ENCODE measurements around the gene LGALS13.

The LGALS13 gene, protein sequence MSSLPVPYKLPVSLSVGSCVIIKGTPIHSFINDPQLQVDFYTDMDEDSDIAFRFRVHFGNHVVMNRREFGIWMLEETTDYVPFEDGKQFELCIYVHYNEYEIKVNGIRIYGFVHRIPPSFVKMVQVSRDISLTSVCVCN

GRCh38 chr19:39602224-39602623 is at the start of gene LGALS13:
Gene LGALS13 (plus strand): TSS chr19:39602524. CDS start chr19:39602569, 45 bp downstream.
- no peak for DNase-seq

- DNase-seq: no peak
Measured at GRCh38 chr19:39553082-39553652, 49.2 kb upstream of the LGALS13 start.

GRCh38 chr19:39554701-39555311 is 47.5 kb upstream of the LGALS13 start:
- no peak for DNase-seq

GRCh38 chr19:39555883-39556282 is 46.4 kb upstream of the LGALS13 start:
- DNase-seq: no peak

DNA sequence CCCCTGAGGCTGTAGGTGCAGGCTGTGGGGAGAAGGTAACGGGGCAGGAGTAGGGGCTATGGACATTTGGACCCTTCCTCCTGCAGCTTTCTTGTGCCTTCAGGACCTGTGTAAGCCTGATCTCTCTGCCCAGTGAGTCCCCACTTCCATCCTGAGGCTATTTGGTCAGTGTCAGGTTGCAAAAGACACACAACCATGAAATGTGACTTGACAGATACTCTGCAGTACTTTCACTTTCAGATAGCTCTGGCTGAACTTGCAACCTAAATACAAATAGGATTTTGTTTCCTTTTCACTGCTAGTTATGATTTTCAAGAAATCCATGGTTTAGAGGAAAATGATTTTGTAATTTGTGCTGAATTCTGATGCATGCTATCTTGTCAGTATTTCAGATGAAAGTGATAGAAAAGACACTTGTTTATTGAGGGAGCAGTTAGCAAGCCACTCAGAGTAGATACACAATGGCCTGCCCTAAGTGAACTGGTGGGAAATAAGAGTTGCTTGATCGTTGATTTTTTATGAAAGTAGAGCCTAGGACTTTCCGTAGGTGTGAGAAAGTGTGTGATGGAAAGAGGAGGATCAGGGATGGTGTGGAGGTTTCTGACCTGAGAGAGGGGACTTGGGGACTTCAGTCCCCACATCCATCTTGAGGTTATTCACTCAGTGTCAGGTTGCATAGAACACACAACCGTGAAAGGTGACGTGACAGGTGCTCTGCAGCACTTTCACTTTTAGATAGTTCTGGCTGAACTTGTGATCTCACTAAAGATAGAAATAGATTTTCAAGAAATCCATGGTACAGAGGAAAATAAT is 44.3 kb upstream of the LGALS13 start:
- DNase-seq: no peak

- DNase-seq: no peak
Measured at GRCh38 chr19:39558624-39559117, 43.7 kb upstream of the LGALS13 start.

DNA sequence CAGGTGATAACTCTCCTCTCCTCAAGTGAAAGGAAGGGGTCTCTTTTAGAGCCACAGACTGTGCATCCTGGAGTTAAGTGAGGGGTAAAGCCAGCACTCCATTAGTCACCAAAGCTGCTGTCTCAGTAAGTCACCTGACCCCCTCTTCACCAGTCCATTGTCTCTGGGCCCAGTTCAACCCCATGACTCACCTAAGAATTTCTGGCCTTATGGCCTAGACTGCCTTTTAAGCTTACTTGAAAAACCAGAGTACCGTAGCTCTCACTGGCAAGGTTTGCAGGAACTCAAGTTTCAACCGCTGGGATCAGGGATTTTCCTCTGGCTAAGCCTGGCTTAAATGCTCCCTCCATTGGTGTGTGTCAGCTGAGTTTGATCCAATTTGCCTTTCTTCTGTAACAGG is 38.9 kb upstream of the LGALS13 start:
- no peak for DNase-seq

DNA sequence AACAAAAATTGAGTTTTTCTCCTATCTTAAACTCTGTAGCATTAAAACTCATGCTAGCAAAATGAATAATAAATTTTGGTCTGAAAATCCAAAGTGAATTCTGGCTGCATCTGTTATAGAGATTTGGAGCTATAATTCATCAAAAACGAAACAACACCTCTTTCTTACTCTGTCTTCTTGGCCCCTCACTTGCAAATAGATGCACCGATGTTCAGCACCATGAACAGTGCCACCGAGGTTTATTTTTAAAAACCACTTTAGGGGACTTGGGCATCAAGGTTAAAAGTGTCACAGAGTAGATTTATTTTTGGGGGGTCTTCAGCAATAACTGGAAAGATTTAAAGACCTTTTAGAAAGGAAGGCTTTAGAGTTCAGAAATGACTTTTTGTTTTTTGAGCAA is 36.3 kb upstream of the LGALS13 start:
- no peak for DNase-seq

GRCh38 chr19:39568604-39569003 is 33.7 kb upstream of the LGALS13 start:
- no peak for DNase-seq

GRCh38 chr19:39582442-39582841 is 19.9 kb upstream of the LGALS13 start:
- no peak for DNase-seq

- DNase-seq: no peak
Measured at GRCh38 chr19:39582891-39583625, 19.3 kb upstream of the LGALS13 start.

- no peak for DNase-seq
Measured at GRCh38 chr19:39587496-39587895, 14.8 kb upstream of the LGALS13 start.

DNA sequence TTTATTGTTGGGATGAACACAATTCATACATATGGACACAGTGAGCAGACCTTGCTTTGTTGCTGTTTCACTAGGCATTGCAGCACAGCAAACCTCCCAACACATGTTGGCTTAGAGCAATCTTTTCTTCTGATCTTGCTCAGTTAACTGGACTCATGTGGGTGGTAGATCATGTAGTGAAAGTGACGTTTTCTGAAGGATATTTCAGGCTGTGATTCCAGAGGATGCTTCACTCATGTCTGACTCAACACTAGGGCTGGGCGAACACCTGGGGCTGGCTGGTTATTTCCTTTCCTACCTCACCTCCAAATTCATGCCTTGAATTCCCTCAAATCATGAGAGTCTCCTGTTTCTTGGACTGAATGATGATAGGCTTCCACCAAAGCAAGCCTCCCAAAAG is 14.3 kb upstream of the LGALS13 start:
- DNase-seq: no peak

DNA sequence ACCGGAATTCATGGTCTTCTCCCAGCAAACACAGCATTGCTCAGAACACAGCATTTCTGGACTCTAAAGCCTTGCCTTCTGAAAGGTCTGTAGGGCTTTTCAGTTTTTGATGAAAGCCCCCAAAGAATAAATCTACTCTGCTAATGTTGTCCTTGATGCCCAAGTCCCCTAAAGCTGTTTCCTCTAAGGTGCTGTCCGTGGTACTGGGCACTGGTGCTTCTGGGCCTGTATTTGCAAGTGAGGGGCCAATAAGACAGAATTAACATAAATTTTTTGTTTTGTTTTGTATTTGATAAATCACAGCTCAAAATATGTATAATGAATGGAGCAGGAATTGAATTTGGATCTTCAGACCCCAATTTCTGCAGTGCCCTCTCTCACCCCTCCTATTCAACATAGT is 12.1 kb upstream of the LGALS13 start:
- no peak for DNase-seq

- no peak for DNase-seq
Measured at GRCh38 chr19:39592381-39592780, 9.9 kb upstream of the LGALS13 start.

DNA sequence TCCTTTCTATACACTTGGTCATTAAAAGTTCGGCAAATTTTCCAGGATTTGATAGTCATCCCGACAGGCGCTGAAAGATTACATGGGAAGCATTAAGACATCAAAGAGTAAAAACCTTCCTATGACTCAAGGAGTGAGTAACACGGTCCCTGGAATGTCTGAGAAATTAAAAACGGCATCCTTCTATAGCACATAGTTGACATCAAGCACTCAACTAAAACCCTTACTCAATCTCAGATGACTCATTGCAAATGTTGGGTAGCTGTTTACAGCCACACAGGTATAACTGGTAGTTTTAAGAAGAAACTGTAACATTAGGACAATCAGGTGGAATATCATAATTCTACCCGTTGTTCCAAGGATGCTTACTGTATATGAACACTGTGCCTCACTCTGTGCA is 6.4 kb upstream of the LGALS13 start:
- no peak for DNase-seq

DNA sequence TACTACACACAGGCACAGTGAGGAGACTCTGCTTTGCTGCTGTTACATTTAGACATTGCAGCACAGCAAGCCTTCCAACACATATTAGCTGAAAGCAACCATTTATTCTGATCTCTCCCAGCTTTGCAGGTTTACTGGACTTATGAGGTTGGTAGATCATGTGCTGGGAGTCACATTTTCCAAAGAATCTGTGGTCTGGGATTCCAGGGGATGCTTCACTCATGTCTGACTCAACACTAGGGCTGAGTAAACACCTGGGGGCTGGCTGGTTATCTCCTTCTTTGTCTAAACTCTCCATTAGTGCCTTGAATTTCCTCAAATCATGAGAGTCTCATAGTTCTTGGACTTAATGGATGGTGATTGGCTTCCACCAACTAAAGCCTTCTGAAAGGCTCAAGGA is 5.4 kb upstream of the LGALS13 start:
- DNase-seq: no peak

GRCh38 chr19:39599116-39599515 is 3.2 kb upstream of the LGALS13 start:
- DNase-seq: no peak

DNA sequence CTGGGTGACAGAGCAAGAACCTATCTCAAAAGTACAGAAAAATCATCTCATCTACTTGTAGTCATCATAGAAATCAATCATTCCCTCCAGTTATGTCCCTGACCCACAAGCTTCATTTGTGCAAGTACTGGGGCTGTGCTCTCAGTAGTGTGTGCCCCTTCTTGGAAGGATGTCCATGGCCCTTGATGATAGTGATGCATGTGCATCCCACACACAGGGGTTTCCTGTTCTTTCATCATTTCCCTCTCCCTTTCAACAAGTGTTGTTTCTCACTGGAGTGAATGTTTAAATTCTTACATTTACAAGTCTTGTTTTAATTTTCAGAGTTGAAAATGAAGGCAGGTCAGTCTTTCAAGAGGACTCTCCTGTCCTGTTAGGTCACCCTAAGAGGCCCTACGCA is 1.5 kb downstream of the LGALS13 start:
- DNase-seq: no peak

- no peak for DNase-seq
Measured at GRCh38 chr19:39607021-39607420, 4.7 kb downstream of the LGALS13 start.

DNA sequence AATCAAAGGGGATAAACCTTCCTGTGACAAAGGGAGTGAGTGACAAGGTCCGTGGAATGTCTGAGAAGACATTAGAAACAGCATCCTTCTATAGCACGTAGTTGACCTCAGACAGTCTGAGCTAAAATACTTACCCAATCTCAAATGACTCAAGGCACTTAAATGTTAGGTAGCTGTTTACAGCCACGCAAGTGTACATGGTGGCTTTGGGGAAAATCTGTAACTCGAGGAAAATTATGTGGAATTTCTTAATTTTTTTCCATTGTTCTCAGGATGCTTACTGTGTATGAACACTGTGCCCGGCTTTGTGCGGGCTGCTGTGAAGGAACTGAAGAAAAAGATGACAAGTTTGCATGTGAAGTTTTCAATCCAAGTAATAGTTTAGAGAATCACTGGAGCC is 5.2 kb downstream of the LGALS13 start:
- no peak for DNase-seq

GRCh38 chr19:39613597-39613996 is 11.3 kb downstream of the LGALS13 start:
- no peak for DNase-seq

- DNase-seq: no peak
Measured at GRCh38 chr19:39617745-39618144, 15.4 kb downstream of the LGALS13 start.
